Stimulated activated CD8-positive, alpha-beta memory T cell treated with anti-CD3 and anti-CD28 coated beads, Interleukin-12 subunit alpha, Interleukin-12 subunit beta, amount 100 ng/mL, for 1 hour (primary cell): ENCODE measurements around the gene KIF26B.
A peak's percentile ranks its signal among the peaks of the same experiment; 100 is the strongest.

Experiments
- DNase-seq: peaks from one replicate; pipeline ENCODE4 v3.0.0-alpha.2; 2020; ENCODE audit warnings: low read depth

Gene KIF26B

GRCh38 chr1:245132771-245133170 is 22.0 kb upstream of the KIF26B start:
- DNase-seq, result no peak

GRCh38 chr1:245133995-245134715 is 20.6 kb upstream of the KIF26B start:
- DNase-seq, result no peak

GRCh38 chr1:245142171-245142798 is 12.5 kb upstream of the KIF26B start:
- no peak for DNase-seq

- no peak for DNase-seq
Measured at GRCh38 chr1:245142976-245143375, 11.8 kb upstream of the KIF26B start.

GRCh38 chr1:245143849-245144248 is 10.9 kb upstream of the KIF26B start:
- no peak for DNase-seq

GRCh38 chr1:245148069-245148468 is 6.7 kb upstream of the KIF26B start:
- no peak for DNase-seq

GRCh38 chr1:245148861-245149260 is 5.9 kb upstream of the KIF26B start:
- no peak for DNase-seq

- peak; percentile 30 for DNase-seq
Measured at GRCh38 chr1:245153081-245153551, 1.7 kb upstream of the KIF26B start.

- DNase-seq, result no peak
Measured at GRCh38 chr1:245153552-245154428, 995 bp upstream of the KIF26B start.

GRCh38 chr1:245155272-245156040 is 671 bp downstream of the KIF26B start:
- DNase-seq, result no peak

GRCh38 chr1:245156041-245156735 is 1.4 kb downstream of the KIF26B start:
- DNase-seq, result peak; percentile 52

- no peak for DNase-seq
Measured at GRCh38 chr1:245156736-245157505, 2.1 kb downstream of the KIF26B start.

GRCh38 chr1:245158913-245159312 is 4.1 kb downstream of the KIF26B start:
- no peak for DNase-seq

GRCh38 chr1:245160288-245160687 is 5.5 kb downstream of the KIF26B start:
- no peak for DNase-seq

GRCh38 chr1:245160741-245161400 is 6.1 kb downstream of the KIF26B start:
- DNase-seq, result no peak

- no peak for DNase-seq
Measured at GRCh38 chr1:245161866-245162265, 7.1 kb downstream of the KIF26B start.

- no peak for DNase-seq
Measured at GRCh38 chr1:245166471-245166885, 11.7 kb downstream of the KIF26B start.

GRCh38 chr1:245168086-245168485 is 13.3 kb downstream of the KIF26B start:
- no peak for DNase-seq

- DNase-seq, result no peak
Measured at GRCh38 chr1:245168906-245169305, 14.1 kb downstream of the KIF26B start.

- DNase-seq, result no peak
Measured at GRCh38 chr1:245169376-245169775, 14.6 kb downstream of the KIF26B start.
